Thyroid gland (tissue), 4 donors: ENCODE measurements around the gene ASXL1. TPM values are rescaled to one million over a fixed set of nuclear protein-coding genes. Genes with fewer than 3 reads are reported as not detected.
"Not testable (repeated sequence)": the region's sequence is repeated elsewhere in the genome, so short reads cannot be mapped to it uniquely, and the experiment has no call there.

Experiments
- DNase-seq, 2 donors: peaks; one replicate each; pipeline ENCODE4 v3.0.0-alpha.2; 2019
- H3K27ac ChIP-seq, 3 donors: fragments of 200-600 bp; sonication (generic); 1 replicate in 2 of 3; 2 replicates in 1 of 3; pipeline ENCODE4 v1.5.1; 2016 to 2019; ENCODE audit warnings: mild to moderate bottlenecking in 1 of 3, moderate library complexity in 1 of 3
- H3K27me3 ChIP-seq: fragments of 200-600 bp; sonication (generic); one replicate; pipeline ENCODE4 v1.5.1; 2019
- H3K36me3 ChIP-seq, 2 donors: fragments of 200-600 bp; sonication (generic); one replicate each; pipeline ENCODE4 v1.5.1; 2016 to 2019
- H3K4me1 ChIP-seq, 2 donors: fragments of 200-600 bp; sonication (generic); one replicate each; pipeline ENCODE4 v1.5.1; 2017 to 2019
- H3K4me3 ChIP-seq, 3 donors: fragments of 200-600 bp; sonication (generic); replicated peaks in 1 of 3; 1 replicate in 2 of 3; 2 replicates in 1 of 3; pipeline ENCODE4 v1.5.1; 2016; ENCODE audit warnings: mild to moderate bottlenecking in 1 of 3
- H3K9me3 ChIP-seq: fragments of 200-600 bp; sonication (generic); one replicate; pipeline ENCODE4 v1.5.1; 2017
- POLR2A ChIP-seq, 2 donors: fragments of 450-650 bp; IDR thresholded peaks; one replicate each; pipeline ENCODE4 v1.6.1; 2017; ENCODE audit warnings: antibody characterized with exemption in 2 of 2, mild to moderate bottlenecking in 2 of 2, moderate library complexity in 1 of 2
- WGBS, 2 donors: methylation state at CpG; one replicate each; pipeline ENCODE4 v1.1.5; 2017; 5-methylcytosine and 5-hydroxymethylcytosine counted together
- intact Hi-C: fragments of 100-400 bp; cut with DNase I; formaldehyde crosslinking; loops from one replicate; pipeline ENCODE4 v1.15.1; 2023
- total RNA-seq, 4 donors: library from RNA; depleted of rRNA; stranded (reverse); fragments of >200 nt; gene quantifications; one replicate each; pipeline ENCODE4 v1.2.3, GENCODE V29; 2016
- TF ChIP-seq, protein P1 (sequence below), 6 experiments: fragments of 200-600 bp in 3 of 6; fragments of 450-650 bp in 3 of 6; sonication (generic) in 3 of 6; IDR thresholded peaks; one replicate each; pipeline ENCODE4 v1.5.1; 2016 to 2019; ENCODE audit warnings: antibody characterized with exemption in 6 of 6, mild to moderate bottlenecking in 2 of 6, inconsistent platforms in 1 of 6, moderate library complexity in 1 of 6

ASXL1 gene
- total RNA-seq, 4 donors from 2014 or later: 62.1 to 155 (median 67.5) TPM

- intact Hi-C loops: no loop called here
- no peak for DNase-seq
- 89 to 92% methylated on average over 7 of the region's 7 CpGs for WGBS, 2 donors
- TF ChIP-seq, protein P1, sequence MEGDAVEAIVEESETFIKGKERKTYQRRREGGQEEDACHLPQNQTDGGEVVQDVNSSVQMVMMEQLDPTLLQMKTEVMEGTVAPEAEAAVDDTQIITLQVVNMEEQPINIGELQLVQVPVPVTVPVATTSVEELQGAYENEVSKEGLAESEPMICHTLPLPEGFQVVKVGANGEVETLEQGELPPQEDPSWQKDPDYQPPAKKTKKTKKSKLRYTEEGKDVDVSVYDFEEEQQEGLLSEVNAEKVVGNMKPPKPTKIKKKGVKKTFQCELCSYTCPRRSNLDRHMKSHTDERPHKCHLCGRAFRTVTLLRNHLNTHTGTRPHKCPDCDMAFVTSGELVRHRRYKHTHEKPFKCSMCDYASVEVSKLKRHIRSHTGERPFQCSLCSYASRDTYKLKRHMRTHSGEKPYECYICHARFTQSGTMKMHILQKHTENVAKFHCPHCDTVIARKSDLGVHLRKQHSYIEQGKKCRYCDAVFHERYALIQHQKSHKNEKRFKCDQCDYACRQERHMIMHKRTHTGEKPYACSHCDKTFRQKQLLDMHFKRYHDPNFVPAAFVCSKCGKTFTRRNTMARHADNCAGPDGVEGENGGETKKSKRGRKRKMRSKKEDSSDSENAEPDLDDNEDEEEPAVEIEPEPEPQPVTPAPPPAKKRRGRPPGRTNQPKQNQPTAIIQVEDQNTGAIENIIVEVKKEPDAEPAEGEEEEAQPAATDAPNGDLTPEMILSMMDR (IDR thresholded peaks at IDR 0.05): no peak
- TF ChIP-seq POLR2A (IDR thresholded peaks at IDR 0.05): no peak
- Histone ChIP-seq H3K9me3 (no peaks in the 10 kb centered on the region), H3K36me3 (peaks cover 4 to 15% of the 10 kb centered on the region in 2 donors), H3K27me3 (no peaks in the 10 kb centered on the region), H3K4me1 (no peaks in the 10 kb centered on the region), H3K27ac (no peak overlapping the region), H3K4me3 (no peak overlapping the region)
Measured at GRCh38 chr20:32316667-32317066, 41.5 kb upstream of the ASXL1 start.

GRCh38 chr20:32319100-32319499, 39.0 kb upstream of the ASXL1 start:
- intact Hi-C loops: no loop called here
- H3K4me1 ChIP-seq: no peaks in the 10 kb centered on the region
- no peak overlapping the region for H3K4me3 ChIP-seq
- no peak overlapping the region for H3K27ac ChIP-seq
- H3K27me3 ChIP-seq: no peaks in the 10 kb centered on the region
- WGBS, 2 donors: 86 to 88% methylated on average over 6 of the region's 6 CpGs
- DNase-seq: no peak
- TF ChIP-seq POLR2A (IDR thresholded peaks at IDR 0.05): no peak
- TF ChIP-seq, protein P1 (IDR thresholded peaks at IDR 0.05): no peak
- H3K9me3 ChIP-seq: no peaks in the 10 kb centered on the region
- H3K36me3 ChIP-seq: peaks cover 4 to 15% of the 10 kb centered on the region in 2 donors

- H3K4me3 ChIP-seq: no peak overlapping the region
- no peaks in the 10 kb centered on the region for H3K4me1 ChIP-seq
- peaks cover 4 to 15% of the 10 kb centered on the region in 2 donors for H3K36me3 ChIP-seq
- TF ChIP-seq, protein P1 (IDR thresholded peaks at IDR 0.05): no peak
- no peak for TF ChIP-seq POLR2A (IDR thresholded peaks at IDR 0.05)
- intact Hi-C loops: no loop called here
- no peaks in the 10 kb centered on the region for H3K9me3 ChIP-seq
- H3K27ac ChIP-seq: no peak overlapping the region
- 84 to 93% methylated on average over 1 of the region's 1 CpG for WGBS, 2 donors
- no peaks in the 10 kb centered on the region for H3K27me3 ChIP-seq
- DNase-seq: no peak
Measured at GRCh38 chr20:32320305-32320704, 37.8 kb upstream of the ASXL1 start.

DNA sequence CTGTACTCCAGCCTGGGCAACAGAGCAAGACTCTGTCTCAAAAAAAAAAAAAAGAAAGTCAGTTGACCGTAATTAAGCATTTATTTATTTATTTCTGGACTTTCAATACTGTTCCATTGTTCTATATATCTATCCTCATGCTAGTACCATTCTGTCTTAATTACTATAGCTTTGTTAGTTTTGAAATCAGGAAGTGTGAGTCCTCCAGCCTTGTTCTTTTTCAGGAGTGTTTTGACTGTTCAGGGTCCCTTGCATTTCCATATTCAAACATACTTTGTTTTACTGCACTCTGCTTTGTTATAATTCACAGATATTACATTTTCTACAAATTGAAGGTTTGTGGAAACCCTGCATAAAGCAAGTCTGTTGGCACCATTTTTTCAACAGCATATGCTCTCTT, 36.7 kb upstream of the ASXL1 start:
- H3K36me3 ChIP-seq: peaks cover 4 to 15% of the 10 kb centered on the region in 2 donors
- 94% methylated on average over 1 of the region's 1 CpG for WGBS, 2 donors
- H3K4me3 ChIP-seq: no peak overlapping the region
- TF ChIP-seq, protein P1 (IDR thresholded peaks at IDR 0.05): no peak
- no peak for TF ChIP-seq POLR2A (IDR thresholded peaks at IDR 0.05)
- H3K27ac ChIP-seq: no peak overlapping the region
- no peak for DNase-seq
- H3K4me1 ChIP-seq: no peaks in the 10 kb centered on the region
- intact Hi-C loops: no loop called here
- no peaks in the 10 kb centered on the region for H3K9me3 ChIP-seq
- H3K27me3 ChIP-seq: no peaks in the 10 kb centered on the region

- 95 to 97% methylated on average over 12 of the region's 12 CpGs for WGBS, 2 donors
- intact Hi-C loops, H3K4me3 ChIP-seq, H3K9me3 ChIP-seq, H3K27ac ChIP-seq, H3K4me1 ChIP-seq, H3K27me3 ChIP-seq: not testable (repeated sequence)
- H3K36me3 ChIP-seq: peaks cover 0 to 11% of the 10 kb centered on the region in 2 donors
- peak in 1 of 2 donors; percentile 11 for DNase-seq
Measured at GRCh38 chr20:32322260-32322659, 35.9 kb upstream of the ASXL1 start.

DNA sequence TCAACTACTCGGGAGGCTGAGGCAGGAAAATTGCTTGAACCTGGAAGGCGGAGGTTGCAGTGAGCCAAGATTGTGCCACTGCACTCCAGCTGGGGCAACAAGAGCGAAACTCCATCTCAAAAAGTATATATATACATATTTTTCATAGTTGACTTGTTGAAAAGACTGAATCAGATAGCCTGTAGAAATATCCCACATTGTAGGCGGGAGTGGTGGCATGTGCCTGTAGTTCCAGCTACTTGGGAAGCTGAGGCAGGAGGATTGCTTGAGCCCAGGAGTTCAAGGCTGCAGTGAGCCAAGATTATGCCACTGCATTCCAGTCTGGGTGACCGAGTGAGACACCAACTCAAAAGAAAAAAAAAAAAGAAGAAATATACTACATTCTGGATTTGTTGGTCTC, 34.4 kb upstream of the ASXL1 start:
- 95 to 97% methylated on average over 5 of the region's 5 CpGs for WGBS, 2 donors
- H3K27ac ChIP-seq, intact Hi-C loops, H3K4me1 ChIP-seq, DNase-seq, H3K36me3 ChIP-seq, H3K4me3 ChIP-seq, H3K27me3 ChIP-seq, H3K9me3 ChIP-seq: not testable (repeated sequence)
